Stimulated activated CD4-positive, alpha-beta T cell treated with anti-CD3 and anti-CD28 coated beads, Interleukin-4, amount 100 ng/mL, for 4 hours (primary cell): ENCODE results near the gene NEDD4L.

Experiments used
- DNase-seq, 2 experiments: peaks; one replicate each; pipeline ENCODE4 v3.0.0-alpha.2; 2020

The NEDD4L gene

GRCh38 chr18:58125183-58125582 is 81.2 kb downstream of the NEDD4L start:
- DNase-seq, result no peak

- no peak for DNase-seq
Observed at GRCh38 chr18:58125756-58126155, 81.7 kb downstream of the NEDD4L start.

- no peak for DNase-seq
Observed at GRCh38 chr18:58128381-58129374, 84.7 kb downstream of the NEDD4L start.

- DNase-seq, result no peak
Observed at GRCh38 chr18:58132595-58133261, 88.7 kb downstream of the NEDD4L start.

GRCh38 chr18:58135183-58135641 is 91.2 kb downstream of the NEDD4L start:
- no peak for DNase-seq

GRCh38 chr18:58135701-58136331 is 91.8 kb downstream of the NEDD4L start:
- peak; percentile 20 to 25 for DNase-seq

GRCh38 chr18:58136879-58137278 is 92.9 kb downstream of the NEDD4L start:
- no peak for DNase-seq

- DNase-seq, result no peak
Observed at GRCh38 chr18:58139459-58140386, 95.7 kb downstream of the NEDD4L start.

GRCh38 chr18:58140387-58141325 is 96.6 kb downstream of the NEDD4L start:
- no peak for DNase-seq

- DNase-seq, result no peak
Observed at GRCh38 chr18:58143386-58143785, 99.4 kb downstream of the NEDD4L start.

- DNase-seq, result no peak
Observed at GRCh38 chr18:58144106-58144505, 100.1 kb downstream of the NEDD4L start.

- no peak for DNase-seq
Observed at GRCh38 chr18:58144671-58145285, 100.8 kb downstream of the NEDD4L start.

- no peak for DNase-seq
Observed at GRCh38 chr18:58146099-58146498, 102.1 kb downstream of the NEDD4L start.

GRCh38 chr18:58148954-58149471 is 105.0 kb downstream of the NEDD4L start:
- no peak for DNase-seq

GRCh38 chr18:58150772-58151171 is 106.7 kb downstream of the NEDD4L start:
- DNase-seq, result no peak

GRCh38 chr18:58152216-58152615 is 108.2 kb downstream of the NEDD4L start:
- no peak for DNase-seq

- DNase-seq, result no peak
Observed at GRCh38 chr18:58152891-58153290, 108.9 kb downstream of the NEDD4L start.

- DNase-seq, result no peak
Observed at GRCh38 chr18:58156516-58156915, 112.5 kb downstream of the NEDD4L start.

GRCh38 chr18:58157237-58157636 is 113.2 kb downstream of the NEDD4L start:
- DNase-seq, result no peak

GRCh38 chr18:58158008-58158407 is 114.0 kb downstream of the NEDD4L start:
- no peak for DNase-seq
